GM18511 (cell line): ENCODE results near the gene CTNNAL1.
"Not testable (repeated sequence)": the region's sequence is repeated elsewhere in the genome, so short reads cannot be mapped to it uniquely, and the experiment has no call there.

Experiments used
- ATAC-seq: cut with Tn5 transposase; IDR thresholded peaks from one replicate; pipeline ENCODE4 v1.9.1; 2021; ENCODE audit warnings: mild to moderate bottlenecking, moderate library complexity; ENCODE audit not compliant: unreplicated experiment

Gene CTNNAL1

GRCh38 chr9:108994695-108995094, 18.6 kb downstream of the CTNNAL1 start:
- peak; percentile 92 for ATAC-seq

GRCh38 chr9:108991479-108991878, 21.8 kb downstream of the CTNNAL1 start:
- no peak for ATAC-seq

GRCh38 chr9:108983885-108984284, 29.4 kb downstream of the CTNNAL1 start:
- no peak for ATAC-seq

GRCh38 chr9:108980893-108981292, 32.4 kb downstream of the CTNNAL1 start:
- no peak for ATAC-seq

GRCh38 chr9:108978205-108978604, 35.1 kb downstream of the CTNNAL1 start:
- no peak for ATAC-seq

GRCh38 chr9:108973895-108974294, 39.4 kb downstream of the CTNNAL1 start:
- ATAC-seq, result no peak

- no peak for ATAC-seq
Observed at GRCh38 chr9:108972626-108973209, 40.6 kb downstream of the CTNNAL1 start.

- ATAC-seq, result no peak
Observed at GRCh38 chr9:108972186-108972585, 41.1 kb downstream of the CTNNAL1 start.

- ATAC-seq, result not testable (repeated sequence)
Observed at GRCh38 chr9:108971392-108971791, 41.9 kb downstream of the CTNNAL1 start.

GRCh38 chr9:108967916-108968315, 45.4 kb downstream of the CTNNAL1 start:
- ATAC-seq, result no peak

- ATAC-seq, result no peak
Observed at GRCh38 chr9:108963459-108964143, 49.7 kb downstream of the CTNNAL1 start.

GRCh38 chr9:108961151-108961550, 52.1 kb downstream of the CTNNAL1 start:
- no peak for ATAC-seq

GRCh38 chr9:108960331-108960730, 53.0 kb downstream of the CTNNAL1 start:
- no peak for ATAC-seq

- no peak for ATAC-seq
Observed at GRCh38 chr9:108956631-108957026, 56.7 kb downstream of the CTNNAL1 start.

- ATAC-seq, result no peak
Observed at GRCh38 chr9:108956022-108956630, 57.2 kb downstream of the CTNNAL1 start.

- ATAC-seq, result no peak
Observed at GRCh38 chr9:108953983-108954574, 59.2 kb downstream of the CTNNAL1 start.

GRCh38 chr9:108951578-108951977, 61.7 kb downstream of the CTNNAL1 start:
- ATAC-seq, result no peak

GRCh38 chr9:108950168-108950567, 63.1 kb downstream of the CTNNAL1 start:
- no peak for ATAC-seq

GRCh38 chr9:108939975-108940374, 73.3 kb downstream of the CTNNAL1 start:
- ATAC-seq, result no peak

- no peak for ATAC-seq
Observed at GRCh38 chr9:108937561-108938305, 75.6 kb downstream of the CTNNAL1 start.

- ATAC-seq, result peak; percentile 84
Observed at GRCh38 chr9:108934323-108934893, 78.9 kb downstream of the CTNNAL1 start, which contains the start of gene ABITRAM. Gene ABITRAM (plus strand): TSS chr9:108934400. CDS start chr9:108934487, 87 bp downstream.
